Gastrocnemius medialis (tissue), 4 donors: ENCODE results near the gene CEACAM18.

Experiments
- CTCF ChIP-seq, 5 experiments: fragments of 450-650 bp in 3 of 5; fragments of 200-600 bp in 2 of 5; sonication (generic) in 2 of 5; IDR thresholded peaks in 4 of 5; conservative IDR thresholded peaks in 1 of 5; 1 replicate in 4 of 5; 2 replicates in 1 of 5; pipeline ENCODE4 v1.5.1; 2016 to 2019; ENCODE audit warnings: antibody characterized with exemption in 5 of 5, mild to moderate bottlenecking in 3 of 5, moderate library complexity in 3 of 5
- POLR2A ChIP-seq, 2 donors: fragments of 450-650 bp; IDR thresholded peaks; one replicate each; pipeline ENCODE4 v1.6.1; 2017; ENCODE audit warnings: antibody characterized with exemption in 2 of 2, mild to moderate bottlenecking in 2 of 2, moderate library complexity in 2 of 2

- no peak for TF ChIP-seq POLR2A (IDR thresholded peaks at IDR 0.05)
- no peak for TF ChIP-seq CTCF (IDR thresholded peaks at IDR 0.05 in 4 of 5, conservative IDR thresholded peaks at IDR 0.05 in 1 of 5)
Observed at GRCh38 chr19:51450730-51451307, 27.5 kb upstream of the CEACAM18 start.
